ENCODE results near the gene TMEM52. TPM values are rescaled to one million over a fixed set of nuclear protein-coding genes. Genes with fewer than 3 reads are reported as not detected.

TMEM52 gene
- total and polyA plus RNA-seq, 2 experiments from 2014 or later = 3.6 to 5.8 TPM

DNA sequence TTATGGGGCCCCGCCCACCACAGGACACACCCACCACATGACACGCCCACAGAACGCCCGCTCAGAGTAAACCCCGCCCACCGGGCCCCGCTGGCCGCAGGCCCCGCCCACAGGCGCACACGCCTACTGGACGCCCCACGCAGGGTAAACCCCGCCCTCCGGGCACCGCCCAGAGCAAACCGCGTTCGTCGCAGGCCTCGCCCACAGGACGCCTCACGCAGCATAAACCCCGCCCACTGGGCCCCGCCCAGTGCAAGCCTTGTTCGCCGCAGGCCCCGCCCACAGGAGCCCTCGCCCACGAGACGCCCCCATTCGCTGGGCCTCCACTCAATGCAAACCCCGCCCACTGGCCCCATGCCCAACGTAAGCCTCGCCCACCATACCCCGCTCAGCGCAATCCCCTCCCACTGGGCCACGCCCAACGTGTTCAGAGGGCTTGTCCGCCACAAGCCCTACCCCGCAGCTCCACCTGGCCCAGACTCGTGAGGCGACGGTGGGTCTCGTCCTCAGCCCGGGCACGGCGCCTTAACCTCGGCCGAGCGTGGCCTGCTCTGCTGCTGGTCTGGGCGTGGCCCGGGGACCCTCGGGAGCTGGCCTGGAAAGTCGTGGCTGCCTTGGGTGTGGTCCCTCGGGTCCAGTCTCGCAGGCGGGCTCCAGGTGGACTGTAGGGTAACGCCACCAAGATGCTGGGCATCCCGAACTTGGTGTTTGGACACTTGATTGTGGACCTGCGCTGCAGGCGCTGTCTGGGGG is 401 bp upstream of the TMEM52 start:
- Histone ChIP-seq H3K9me3 (ENCODE audit: low read depth) (no peaks in the 10 kb centered on the region), H2AFZ (peak overlapping the region; percentile 19), H3K27me3 (no peaks in the 10 kb centered on the region), H3K4me2 (peak overlapping the region; percentile 87), H3K27ac (peak overlapping the region; percentile 67), H4K20me1 (ENCODE audit: insufficient read depth, poor library complexity, severe bottlenecking) (no peaks in the 10 kb centered on the region), H3K4me1 (ENCODE audit: insufficient read depth) (peaks cover 16% of the 10 kb centered on the region), H3K79me2 (no peaks in the 10 kb centered on the region), H3K9me2 (replicated peaks; ENCODE audit: insufficient read depth) (no peaks in the 10 kb centered on the region), H3K36me3 (replicated peaks; ENCODE audit: insufficient read depth, low read depth) (no peaks in the 10 kb centered on the region), H3K4me3 (no peak overlapping the region)
- TF ChIP-seq EZH2 (IDR thresholded peaks at IDR 0.05; ENCODE audit: borderline replicate concordance) (no peak), EZH2phosphoT487 (IDR thresholded peaks at IDR 0.05; ENCODE audit: low read depth, severe bottlenecking, unreplicated experiment) (no peak)
- TF ChIP-seq, protein P1, sequence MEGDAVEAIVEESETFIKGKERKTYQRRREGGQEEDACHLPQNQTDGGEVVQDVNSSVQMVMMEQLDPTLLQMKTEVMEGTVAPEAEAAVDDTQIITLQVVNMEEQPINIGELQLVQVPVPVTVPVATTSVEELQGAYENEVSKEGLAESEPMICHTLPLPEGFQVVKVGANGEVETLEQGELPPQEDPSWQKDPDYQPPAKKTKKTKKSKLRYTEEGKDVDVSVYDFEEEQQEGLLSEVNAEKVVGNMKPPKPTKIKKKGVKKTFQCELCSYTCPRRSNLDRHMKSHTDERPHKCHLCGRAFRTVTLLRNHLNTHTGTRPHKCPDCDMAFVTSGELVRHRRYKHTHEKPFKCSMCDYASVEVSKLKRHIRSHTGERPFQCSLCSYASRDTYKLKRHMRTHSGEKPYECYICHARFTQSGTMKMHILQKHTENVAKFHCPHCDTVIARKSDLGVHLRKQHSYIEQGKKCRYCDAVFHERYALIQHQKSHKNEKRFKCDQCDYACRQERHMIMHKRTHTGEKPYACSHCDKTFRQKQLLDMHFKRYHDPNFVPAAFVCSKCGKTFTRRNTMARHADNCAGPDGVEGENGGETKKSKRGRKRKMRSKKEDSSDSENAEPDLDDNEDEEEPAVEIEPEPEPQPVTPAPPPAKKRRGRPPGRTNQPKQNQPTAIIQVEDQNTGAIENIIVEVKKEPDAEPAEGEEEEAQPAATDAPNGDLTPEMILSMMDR (IDR thresholded peaks at IDR 0.05; ENCODE audit: poor library complexity) = no peak
- peak; percentile 100 for DNase-seq (ENCODE audit: low spot score)
- WGBS (ENCODE audit: low lambda C conversion rate, missing lambda C conversion rate) = 18% methylated on average over 41 of the region's 62 CpGs

DNA sequence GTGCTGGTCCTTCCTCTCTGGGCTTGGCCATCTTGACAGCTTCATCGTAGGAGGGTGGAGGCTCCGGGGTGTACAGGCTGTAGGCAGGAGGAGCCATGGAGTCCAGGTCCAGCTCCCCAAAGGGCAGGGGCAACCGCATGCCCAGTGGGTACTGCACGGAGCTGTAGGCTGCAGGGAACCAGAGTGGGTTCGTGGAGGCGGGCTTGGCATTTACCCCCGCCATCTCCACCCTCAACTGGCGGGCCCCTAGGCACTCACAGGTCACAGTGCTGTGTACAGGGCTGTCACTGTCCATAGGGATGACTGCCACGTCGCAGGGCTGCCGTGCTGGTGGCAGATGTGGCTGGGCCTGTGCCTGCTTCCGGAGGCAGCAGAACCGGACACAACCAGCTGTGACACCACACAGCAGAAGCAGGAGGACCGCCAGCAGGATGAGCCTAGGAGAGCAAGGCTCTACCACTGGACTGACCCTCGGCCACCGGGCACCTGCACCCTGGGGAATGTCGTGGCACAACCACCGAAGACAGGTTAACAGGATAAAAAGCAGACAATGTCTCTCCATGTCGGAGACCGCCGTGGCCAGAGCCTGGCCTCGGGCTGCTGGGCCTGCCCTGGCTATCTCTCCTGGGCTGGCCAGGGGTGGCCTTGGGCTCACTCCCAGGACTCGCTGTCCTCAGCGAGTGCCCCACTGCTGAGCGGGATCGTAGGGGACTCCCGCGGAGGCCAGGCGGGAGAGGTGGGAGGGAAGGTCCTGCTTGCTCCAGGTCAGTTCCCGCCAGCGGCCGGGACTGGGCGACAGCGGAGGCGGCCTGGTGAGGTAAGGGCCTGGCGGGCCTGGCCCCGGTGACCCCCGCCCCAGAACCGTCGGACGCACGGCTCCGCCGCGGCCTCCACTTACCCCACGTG is 831 bp downstream of the TMEM52 start:
- H3K9me3 ChIP-seq (ENCODE audit: low read depth) = no peaks in the 10 kb centered on the region
- TF ChIP-seq EZH2 (IDR thresholded peaks at IDR 0.05; ENCODE audit: borderline replicate concordance) (no peak), EZH2phosphoT487 (IDR thresholded peaks at IDR 0.05; ENCODE audit: low read depth, severe bottlenecking, unreplicated experiment) (no peak)
- TF ChIP-seq, protein P1 (IDR thresholded peaks at IDR 0.05; ENCODE audit: poor library complexity) = no peak
- no peak overlapping the region for H3K4me3 ChIP-seq
- no peaks in the 10 kb centered on the region for H3K79me2 ChIP-seq
- H4K20me1 ChIP-seq (ENCODE audit: insufficient read depth, poor library complexity, severe bottlenecking) = no peaks in the 10 kb centered on the region
- peak overlapping the region; percentile 43 for H3K27ac ChIP-seq
- peaks cover 13% of the 10 kb centered on the region for H3K4me1 ChIP-seq (ENCODE audit: insufficient read depth)
- H3K36me3 ChIP-seq (replicated peaks; ENCODE audit: insufficient read depth, low read depth) = no peaks in the 10 kb centered on the region
- peak overlapping the region; percentile 87 for H3K4me2 ChIP-seq
- DNase-seq (ENCODE audit: low spot score) = peak; percentile 6
- WGBS (ENCODE audit: low lambda C conversion rate, missing lambda C conversion rate) = 54% methylated on average over 39 of the region's 46 CpGs
- H3K9me2 ChIP-seq (replicated peaks; ENCODE audit: insufficient read depth) = no peaks in the 10 kb centered on the region
- H2AFZ ChIP-seq = peak overlapping the region; percentile 35
- H3K27me3 ChIP-seq = no peaks in the 10 kb centered on the region

DNA sequence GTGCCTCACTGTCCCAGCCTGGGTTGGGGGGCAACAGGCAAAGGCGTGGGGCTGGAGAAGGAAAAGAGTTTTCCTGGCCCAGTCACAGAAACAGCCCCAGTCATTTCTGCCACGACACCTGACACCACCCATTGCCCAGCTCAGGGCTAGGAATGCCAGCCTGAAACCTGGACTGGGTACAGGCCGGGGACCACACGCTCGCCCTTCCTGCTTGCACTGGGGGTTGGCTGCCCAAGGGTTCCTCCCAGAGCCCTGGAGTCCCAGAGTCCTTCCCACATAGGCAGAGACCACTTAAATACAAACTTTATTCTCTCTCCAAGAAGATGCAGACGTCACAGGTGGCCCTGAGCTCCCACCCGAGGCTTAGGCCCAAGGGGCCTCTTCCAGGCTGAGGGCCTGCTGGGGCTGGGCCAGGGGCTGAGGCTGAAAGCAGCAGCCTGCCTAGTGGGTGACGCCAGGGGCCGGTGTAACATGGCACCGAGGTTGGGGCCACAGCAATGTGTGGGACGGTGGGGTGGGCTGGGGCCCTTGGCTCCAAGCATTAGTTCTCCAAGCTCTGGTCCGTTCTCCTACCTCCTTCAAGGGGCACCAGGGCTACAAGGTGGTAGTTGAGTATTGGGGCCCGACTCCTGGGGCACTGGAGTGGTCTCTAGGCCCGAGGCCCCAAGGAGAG is 1.6 kb downstream of the TMEM52 start:
- Histone ChIP-seq H3K36me3 (replicated peaks; ENCODE audit: insufficient read depth, low read depth) (no peaks in the 10 kb centered on the region), H3K27ac (no peak overlapping the region), H3K9me3 (ENCODE audit: low read depth) (no peaks in the 10 kb centered on the region), H3K79me2 (no peaks in the 10 kb centered on the region), H2AFZ (no peak overlapping the region), H3K4me2 (no peak overlapping the region), H3K4me1 (ENCODE audit: insufficient read depth) (peaks cover 6% of the 10 kb centered on the region), H3K9me2 (replicated peaks; ENCODE audit: insufficient read depth) (no peaks in the 10 kb centered on the region), H3K4me3 (no peak overlapping the region), H3K27me3 (no peaks in the 10 kb centered on the region), H4K20me1 (ENCODE audit: insufficient read depth, poor library complexity, severe bottlenecking) (no peaks in the 10 kb centered on the region)
- 91% methylated on average over 14 of the region's 14 CpGs for WGBS (ENCODE audit: low lambda C conversion rate, missing lambda C conversion rate)
- DNase-seq (ENCODE audit: low spot score) = peak; percentile 5
- TF ChIP-seq, protein P1 (IDR thresholded peaks at IDR 0.05; ENCODE audit: poor library complexity) = no peak
- no peak for TF ChIP-seq EZH2phosphoT487 (IDR thresholded peaks at IDR 0.05; ENCODE audit: low read depth, severe bottlenecking, unreplicated experiment)
- no peak for TF ChIP-seq EZH2 (IDR thresholded peaks at IDR 0.05; ENCODE audit: borderline replicate concordance)

Data from hepatocyte (in vitro differentiated cells).